CD14-positive monocyte (primary cell): ENCODE results near the gene PWWP2A. TPM values are rescaled to one million over a fixed set of nuclear protein-coding genes. Genes with fewer than 3 reads are reported as not detected.
"Not testable (repeated sequence)": the region's sequence is repeated elsewhere in the genome, so short reads cannot be mapped to it uniquely, and the experiment has no call there.

Experiments used
- DNase-seq, 3 donors: peaks; one replicate each; pipeline ENCODE4 v3.0.0-alpha.2; 2011 to 2022
- H2AFZ ChIP-seq: 2 replicates; pipeline ENCODE4 v1.6.0; 2012; ENCODE audit warnings: mild to moderate bottlenecking, low read depth, low read length, inconsistent platforms; ENCODE audit not compliant: insufficient read depth, poor library complexity, severe bottlenecking
- H3K27ac ChIP-seq, 2 donors: 1 replicate in 1 of 2; 2 replicates in 1 of 2; pipeline ENCODE4 v1.5.1; 2012 to 2013; ENCODE audit warnings: low read length in 2 of 2, control low read depth in 1 of 2, inconsistent platforms in 1 of 2, low read depth in 1 of 2, mild to moderate bottlenecking in 1 of 2
- H3K27me3 ChIP-seq, 2 donors: one replicate each; pipeline versions ENCODE4 v1.6.0 to v1.6.1; 2011 to 2013; ENCODE audit warnings: low read length in 2 of 2; ENCODE audit not compliant: control insufficient read depth in 2 of 2, insufficient read depth in 2 of 2
- H3K36me3 ChIP-seq, 2 donors: replicated peaks in 1 of 2; 1 replicate in 1 of 2; 2 replicates in 1 of 2; pipeline versions ENCODE4 v1.5.1 to v1.6.1; 2012 to 2013; ENCODE audit warnings: low read length in 2 of 2, control low read depth in 1 of 2, inconsistent platforms in 1 of 2, mild to moderate bottlenecking in 1 of 2; ENCODE audit not compliant: insufficient read depth in 2 of 2, control insufficient read depth in 1 of 2
- H3K4me1 ChIP-seq, 2 donors: 1 replicate in 1 of 2; 2 replicates in 1 of 2; pipeline versions ENCODE4 v1.5.1 to v1.6.1; 2012 to 2013; ENCODE audit warnings: low read length in 2 of 2, control low read depth in 1 of 2, inconsistent platforms in 1 of 2, mild to moderate bottlenecking in 1 of 2, moderate library complexity in 1 of 2; ENCODE audit not compliant: insufficient read depth in 2 of 2, control insufficient read depth in 1 of 2
- H3K4me2 ChIP-seq: replicated peaks from 2 replicates; pipeline ENCODE3; 2012; ENCODE audit warnings: low read length, moderate library complexity, mild to moderate bottlenecking; ENCODE audit not compliant: poor library complexity, severe bottlenecking; ENCODE audit errors: extremely low read depth
- H3K4me3 ChIP-seq, 3 experiments: fragments of 200-600 bp in 1 of 3; sonication (generic) in 1 of 3; replicated peaks in 1 of 3; 1 replicate in 2 of 3; 2 replicates in 1 of 3; pipeline ENCODE4 v1.5.1; 2011 to 2013; ENCODE audit warnings: low read length in 3 of 3, mild to moderate bottlenecking in 3 of 3, control low read depth in 2 of 3, low read depth in 2 of 3, inconsistent platforms in 1 of 3, moderate library complexity in 1 of 3
- H3K79me2 ChIP-seq: 2 replicates; pipeline ENCODE4 v1.6.0; 2012; ENCODE audit warnings: mild to moderate bottlenecking, control low read depth, inconsistent platforms, low read length, moderate library complexity; ENCODE audit not compliant: insufficient read depth
- H3K9ac ChIP-seq: 2 replicates; pipeline ENCODE4 v1.6.0; 2017; ENCODE audit warnings: low read length, mild to moderate bottlenecking; ENCODE audit not compliant: insufficient read depth, poor library complexity, severe bottlenecking
- H3K9me3 ChIP-seq, 2 donors: replicated peaks in 1 of 2; 1 replicate in 1 of 2; 2 replicates in 1 of 2; pipeline versions ENCODE4 v1.5.1 to v1.6.1; 2012 to 2013; ENCODE audit warnings: low read length in 2 of 2, control low read depth in 1 of 2; ENCODE audit not compliant: control insufficient read depth in 1 of 2, insufficient read depth in 1 of 2
- H4K20me1 ChIP-seq: 2 replicates; pipeline ENCODE4 v1.6.0; 2012; ENCODE audit warnings: mild to moderate bottlenecking, low read length, control low read depth, moderate library complexity; ENCODE audit not compliant: insufficient read depth
- H3K27ac Mint-ChIP-seq, 7 donors: one replicate each; pipeline ENCODE4 v1.8.0; 2020; ENCODE audit warnings: mild to moderate bottlenecking in 7 of 7, mixed read lengths in 7 of 7, moderate library complexity in 6 of 7, inconsistent platforms in 2 of 7
- H3K27me3 Mint-ChIP-seq, 3 donors: one replicate each; pipeline ENCODE4 v1.8.0; 2021 to 2022; ENCODE audit warnings: low read depth in 3 of 3, mild to moderate bottlenecking in 3 of 3, mixed read lengths in 3 of 3, moderate library complexity in 3 of 3, inconsistent platforms in 1 of 3
- H3K36me3 Mint-ChIP-seq, 2 donors: one replicate each; pipeline ENCODE4 v1.8.0; 2020; ENCODE audit warnings: mixed read lengths in 2 of 2, inconsistent platforms in 1 of 2, mild to moderate bottlenecking in 1 of 2
- H3K4me1 Mint-ChIP-seq: one replicate; pipeline ENCODE4 v1.8.0; 2020; ENCODE audit warnings: mild to moderate bottlenecking, mixed read lengths
- H3K4me3 Mint-ChIP-seq, 2 donors: one replicate each; pipeline ENCODE4 v1.8.0; 2020; ENCODE audit warnings: mild to moderate bottlenecking in 2 of 2, mixed read lengths in 2 of 2, moderate library complexity in 1 of 2
- H3K9me3 Mint-ChIP-seq, 7 donors: one replicate each; pipeline ENCODE4 v1.8.0; 2020 to 2022; ENCODE audit warnings: mixed read lengths in 7 of 7, mild to moderate bottlenecking in 6 of 7, moderate library complexity in 6 of 7, inconsistent platforms in 2 of 7
- WGBS: methylation state at CpG from one replicate; pipeline ENCODE4 v1.1.5; 2013; ENCODE audit warnings: missing lambda C conversion rate; ENCODE audit not compliant: insufficient coverage; 5-methylcytosine and 5-hydroxymethylcytosine counted together
- intact Hi-C, 2 donors: fragments of 100-400 bp; cut with micrococcal nuclease; formaldehyde crosslinking; loops; one replicate each; pipeline versions ENCODE4 v1.15.0 to v1.15.1; 2023
- polyA plus RNA-seq, 3 donors: library from polyadenylated mRNA; depleted of rRNA in 1 of 3; unstranded in 2 of 3; stranded (reverse) in 1 of 3; fragments of 300-500 nt in 2 of 3; fragments of >200 nt in 1 of 3; fragmentation: Illumina TruSeq in 2 of 3; gene quantifications; 1 replicate in 2 of 3; 2 replicates in 1 of 3; pipeline ENCODE4 v1.2.3, GENCODE V29; 2012 to 2021
- TF ChIP-seq, protein P1 (sequence below): fragments of 200-600 bp; IDR thresholded peaks from one replicate; pipeline ENCODE4 v1.8.0; 2022; ENCODE audit warnings: antibody characterized with exemption, mild to moderate bottlenecking

The PWWP2A gene
- polyA plus RNA-seq, 3 donors, result 18.8 to 21.6 (median 18.9) TPM

- Histone ChIP-seq H3K4me1 (peaks cover 8 to 18% of the 10 kb centered on the region in 2 donors), H3K9ac (no peak overlapping the region), H2AFZ (no peak overlapping the region), H3K9me3 (no peaks in the 10 kb centered on the region), H3K27ac (no peak overlapping the region), H3K4me2 (no peak overlapping the region), H3K36me3 (no peaks in the 10 kb centered on the region), H3K4me3 (no peak overlapping the region), H3K27me3 (no peaks in the 10 kb centered on the region), H4K20me1 (no peaks in the 10 kb centered on the region), H3K79me2 (no peaks in the 10 kb centered on the region)
- H3K4me1 Mint-ChIP-seq, result peaks cover 28% of the 10 kb centered on the region
- intact Hi-C loops, result no loop called here
- H3K27me3 Mint-ChIP-seq, result peaks cover 2 to 6% (median 5%) of the 10 kb centered on the region in 3 donors
- no peak overlapping the region for H3K4me3 Mint-ChIP-seq
- H3K36me3 Mint-ChIP-seq, result no peaks in the 10 kb centered on the region
- WGBS, result 98% methylated on average over 5 of the region's 7 CpGs
- no peak overlapping the region for H3K27ac Mint-ChIP-seq
- H3K9me3 Mint-ChIP-seq, result no peaks in the 10 kb centered on the region
- no peak for DNase-seq
- TF ChIP-seq, protein P1, sequence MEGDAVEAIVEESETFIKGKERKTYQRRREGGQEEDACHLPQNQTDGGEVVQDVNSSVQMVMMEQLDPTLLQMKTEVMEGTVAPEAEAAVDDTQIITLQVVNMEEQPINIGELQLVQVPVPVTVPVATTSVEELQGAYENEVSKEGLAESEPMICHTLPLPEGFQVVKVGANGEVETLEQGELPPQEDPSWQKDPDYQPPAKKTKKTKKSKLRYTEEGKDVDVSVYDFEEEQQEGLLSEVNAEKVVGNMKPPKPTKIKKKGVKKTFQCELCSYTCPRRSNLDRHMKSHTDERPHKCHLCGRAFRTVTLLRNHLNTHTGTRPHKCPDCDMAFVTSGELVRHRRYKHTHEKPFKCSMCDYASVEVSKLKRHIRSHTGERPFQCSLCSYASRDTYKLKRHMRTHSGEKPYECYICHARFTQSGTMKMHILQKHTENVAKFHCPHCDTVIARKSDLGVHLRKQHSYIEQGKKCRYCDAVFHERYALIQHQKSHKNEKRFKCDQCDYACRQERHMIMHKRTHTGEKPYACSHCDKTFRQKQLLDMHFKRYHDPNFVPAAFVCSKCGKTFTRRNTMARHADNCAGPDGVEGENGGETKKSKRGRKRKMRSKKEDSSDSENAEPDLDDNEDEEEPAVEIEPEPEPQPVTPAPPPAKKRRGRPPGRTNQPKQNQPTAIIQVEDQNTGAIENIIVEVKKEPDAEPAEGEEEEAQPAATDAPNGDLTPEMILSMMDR, result no peak
These were observed 43.7 kb upstream of the PWWP2A start for GRCh38 chr5:160162910-160163309.

DNA sequence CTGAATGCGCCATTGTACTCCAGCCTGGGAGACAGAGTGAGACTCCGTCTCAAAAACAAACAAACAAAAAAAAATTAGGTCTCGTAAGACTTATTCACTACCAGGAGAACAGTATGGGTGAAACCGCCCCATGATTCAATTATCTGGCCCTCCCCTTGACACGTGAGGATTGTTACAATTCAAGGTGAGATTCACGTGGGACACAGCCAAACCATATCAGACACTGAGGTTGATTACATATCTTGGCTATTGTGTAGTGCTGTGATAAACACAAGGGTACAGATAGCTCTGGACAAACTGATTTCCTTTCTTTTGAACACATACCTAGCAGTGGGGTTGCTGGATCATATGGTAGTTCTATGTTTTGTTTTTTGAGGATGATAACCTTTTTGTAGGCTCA is 42.4 kb upstream of the PWWP2A start:
- no peaks in the 10 kb centered on the region for H3K79me2 ChIP-seq
- no peaks in the 10 kb centered on the region for H3K36me3 ChIP-seq
- intact Hi-C loops, result no loop called here
- no peak overlapping the region for H2AFZ ChIP-seq
- TF ChIP-seq, protein P1, result no peak
- no peak overlapping the region for H3K9ac ChIP-seq
- H3K27me3 ChIP-seq, result no peaks in the 10 kb centered on the region
- no peak overlapping the region for H3K27ac Mint-ChIP-seq
- H3K9me3 Mint-ChIP-seq, result no peaks in the 10 kb centered on the region
- H3K4me1 ChIP-seq, result peaks cover 8 to 18% of the 10 kb centered on the region in 2 donors
- H3K27me3 Mint-ChIP-seq, result peaks cover 0 to 7% (median 2%) of the 10 kb centered on the region in 3 donors
- H3K4me3 Mint-ChIP-seq, result no peak overlapping the region
- H3K36me3 Mint-ChIP-seq, result no peaks in the 10 kb centered on the region
- no peak overlapping the region for H3K27ac ChIP-seq
- peaks cover 24% of the 10 kb centered on the region for H3K4me1 Mint-ChIP-seq
- no peaks in the 10 kb centered on the region for H3K9me3 ChIP-seq
- 88% methylated on average over 3 of the region's 6 CpGs for WGBS
- no peak overlapping the region for H3K4me3 ChIP-seq
- no peaks in the 10 kb centered on the region for H4K20me1 ChIP-seq
- DNase-seq, result no peak
- H3K4me2 ChIP-seq, result no peak overlapping the region

GRCh38 chr5:160160875-160161274 is 41.6 kb upstream of the PWWP2A start:
- H3K27me3 ChIP-seq, H2AFZ ChIP-seq, H3K4me3 Mint-ChIP-seq, H3K27ac Mint-ChIP-seq, H3K4me3 ChIP-seq, H3K4me2 ChIP-seq, H3K36me3 Mint-ChIP-seq, intact Hi-C loops, H3K9me3 ChIP-seq, H3K27ac ChIP-seq, DNase-seq, H4K20me1 ChIP-seq, H3K9ac ChIP-seq, H3K79me2 ChIP-seq, H3K9me3 Mint-ChIP-seq, H3K27me3 Mint-ChIP-seq, H3K36me3 ChIP-seq: not testable (repeated sequence)
- WGBS, result no CpG with 5 or more reads among the region's 3 CpGs
- H3K4me1 Mint-ChIP-seq, result peaks cover 17% of the 10 kb centered on the region
- peaks cover 8 to 10% of the 10 kb centered on the region in 2 donors for H3K4me1 ChIP-seq
